Sigmoid colon (tissue), 4 donors: ENCODE data around the gene UPK3BL2.
"Not testable (repeated sequence)": the region's sequence is repeated elsewhere in the genome, so short reads cannot be mapped to it uniquely, and the experiment has no call there.

ENCODE experiments used
- CTCF ChIP-seq, 4 experiments: fragments of 450-650 bp in 3 of 4; fragments of 200-600 bp in 1 of 4; IDR thresholded peaks; one replicate each; pipeline ENCODE4 v1.5.1; 2016 to 2019; ENCODE audit warnings: antibody characterized with exemption in 4 of 4, mild to moderate bottlenecking in 3 of 4, moderate library complexity in 2 of 4
- EP300 ChIP-seq, 4 donors: sonication (generic); formaldehyde crosslinking; IDR thresholded peaks; one replicate each; pipeline ENCODE4 v1.6.1; 2017; ENCODE audit warnings: antibody characterized with exemption in 4 of 4
- POLR2A ChIP-seq, 2 donors: fragments of 450-650 bp; IDR thresholded peaks; one replicate each; pipeline ENCODE4 v1.6.1; 2016; ENCODE audit warnings: antibody characterized with exemption in 2 of 2, mild to moderate bottlenecking in 2 of 2, moderate library complexity in 2 of 2

- not testable (repeated sequence) for TF ChIP-seq CTCF, EP300, POLR2A (IDR thresholded peaks at IDR 0.05)
Observed at GRCh38 chr7:102496861-102497260, 46.6 kb downstream of the UPK3BL2 start.
